Keratinocyte (primary cell): Measurements from ENCODE around the gene RAX2.

Experiments
- CTCF ChIP-seq, 3 experiments: IDR thresholded peaks in 1 of 3; conservative IDR thresholded peaks in 1 of 3; optimal IDR thresholded peaks in 1 of 3; 2 replicates in 2 of 3; 3 replicates in 1 of 3; pipeline versions ENCODE3 to v1.5.1; 2011; ENCODE audit warnings: low read length in 3 of 3, mild to moderate bottlenecking in 3 of 3, moderate library complexity in 2 of 3, control low read depth in 1 of 3, inconsistent platforms in 1 of 3; ENCODE audit not compliant: insufficient read depth in 2 of 3; ENCODE audit errors: extremely low read depth in 1 of 3
- EZH2 ChIP-seq: IDR thresholded peaks from one replicate; pipeline ENCODE4 v1.6.1; 2012; ENCODE audit warnings: inconsistent platforms, mild to moderate bottlenecking, low read length, moderate library complexity

GRCh38 chr19:3793799-3794198 is 21.8 kb upstream of the RAX2 start:
- TF ChIP-seq CTCF (optimal IDR thresholded peaks at IDR 0.05 in 1 of 3, IDR thresholded peaks at IDR 0.05 in 1 of 3, conservative IDR thresholded peaks at IDR 0.05 in 1 of 3; ENCODE audit: extremely low read depth in 1 of 3, insufficient read depth in 2 of 3, low read length in 3 of 3) (no peak), EZH2 (no peak)
